Central memory CD4-positive, alpha-beta T cell (primary cell): Measurements from ENCODE around the gene MAML3.
A peak's percentile ranks its signal among the peaks of the same experiment; 100 is the strongest.

ENCODE experiments used
- DNase-seq: peaks from one replicate; pipeline ENCODE4 v3.0.0; 2022
- total RNA-seq, 3 experiments: gene quantifications; one replicate each; lab custom pipeline; 2026; lab: John Stamatoyannopoulos, UW

MAML3 gene
- total RNA-seq, result 1.1 to 6.0 (median 2.1) reads per million in 3 experiments

- DNase-seq, result peak; percentile 83
These were observed at the start of gene MAML3 for GRCh38 chr4:140153718-140154571. Gene MAML3, minus strand, starts transcription at chr4:140154184. Its CDS starts 857 bp downstream, at chr4:140153327.

- DNase-seq, result no peak
These were observed 45.0 kb upstream of the MAML3 start for GRCh38 chr4:140198942-140199341.

DNA sequence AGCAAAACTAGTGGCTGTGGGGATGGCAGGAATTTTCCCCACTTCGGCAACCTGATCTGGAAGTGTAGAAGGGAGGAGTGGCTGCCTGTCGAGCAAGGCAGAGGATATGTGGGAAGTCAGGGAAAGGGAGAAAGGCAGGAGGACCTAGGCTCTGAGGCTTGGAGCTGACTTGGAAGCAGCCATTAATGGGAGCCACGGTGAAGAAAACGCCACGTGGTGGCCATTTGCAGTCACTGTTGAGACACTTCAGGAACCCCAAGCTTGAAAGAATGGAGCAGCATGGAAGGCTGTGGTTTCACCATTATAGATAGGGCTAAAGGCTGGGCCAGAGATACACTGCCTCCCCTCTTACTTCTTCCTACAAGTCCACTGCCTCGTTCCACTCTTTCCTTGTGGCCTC lies 41.8 kb upstream of the MAML3 start:
- DNase-seq, result no peak

GRCh38 chr4:140189805-140190204 lies 35.8 kb upstream of the MAML3 start:
- DNase-seq, result no peak

GRCh38 chr4:140188975-140189374 lies 35.0 kb upstream of the MAML3 start:
- no peak for DNase-seq

- DNase-seq, result no peak
These were observed 33.3 kb upstream of the MAML3 start for GRCh38 chr4:140187316-140187695.

DNA sequence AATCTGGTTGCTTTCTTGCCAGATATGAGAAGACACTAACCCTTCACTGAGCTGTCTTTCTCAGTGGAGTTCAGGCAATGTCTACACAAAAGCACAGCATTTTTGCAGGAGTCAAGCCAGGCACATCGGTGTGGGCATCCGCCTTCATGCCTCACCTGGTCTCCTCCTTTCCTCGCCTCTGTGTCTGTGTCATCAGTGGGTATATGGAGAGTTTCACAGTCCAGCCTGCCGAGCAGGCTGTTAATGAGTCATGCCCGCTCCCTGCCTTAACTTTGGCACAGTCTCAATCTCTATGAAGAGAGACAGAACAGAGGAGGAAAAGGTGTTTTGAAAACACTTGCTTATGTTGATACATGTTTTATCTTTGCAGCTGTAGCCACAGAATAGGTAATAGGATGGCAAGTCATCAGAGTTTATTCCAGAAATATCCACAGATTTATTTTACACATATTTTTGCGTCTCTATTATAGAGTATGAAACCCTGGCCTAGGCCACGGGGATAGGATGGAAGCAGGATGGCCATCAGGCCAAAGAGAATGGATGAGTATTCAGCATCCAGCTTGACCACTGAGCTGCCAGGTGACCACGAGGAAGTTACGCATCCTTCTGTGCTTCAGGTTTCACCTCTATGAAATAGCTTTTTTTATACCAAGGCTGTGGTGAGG lies 32.8 kb upstream of the MAML3 start:
- DNase-seq, result no peak

- DNase-seq, result no peak
These were observed 32.1 kb upstream of the MAML3 start for GRCh38 chr4:140186082-140186438.

DNA sequence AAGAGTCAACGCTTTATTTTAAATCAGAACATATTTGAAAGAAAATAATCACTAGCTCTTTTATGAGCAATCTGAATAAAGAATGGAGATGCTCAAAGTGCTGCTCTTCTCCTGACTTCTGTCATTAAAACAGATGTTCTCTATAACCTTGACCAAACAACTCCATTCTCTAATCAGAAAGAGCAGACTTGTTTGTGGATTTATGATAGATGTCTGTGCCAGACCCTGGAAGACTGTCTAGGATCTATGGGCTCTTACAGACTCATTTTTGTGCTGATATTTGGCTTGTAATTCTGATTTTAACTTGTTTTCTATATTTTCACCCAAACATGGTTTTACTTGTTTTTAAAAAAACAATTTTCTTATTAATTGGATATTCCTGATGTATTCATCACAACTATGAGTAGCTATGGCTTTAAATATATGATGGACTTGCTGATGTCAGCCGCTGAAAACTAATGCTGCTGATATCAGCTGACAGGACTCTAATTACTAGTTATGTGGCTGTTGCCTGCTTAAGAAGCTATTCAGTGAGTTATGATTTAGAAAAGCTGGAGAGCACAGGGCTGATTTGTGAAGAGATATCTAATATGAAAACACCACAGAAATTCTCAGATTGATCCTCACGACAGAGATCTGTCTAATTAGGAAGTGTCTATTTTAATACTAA lies 31.6 kb upstream of the MAML3 start:
- no peak for DNase-seq

- DNase-seq, result no peak
These were observed 29.3 kb upstream of the MAML3 start for GRCh38 chr4:140183270-140183669.

- DNase-seq, result no peak
These were observed 26.6 kb upstream of the MAML3 start for GRCh38 chr4:140180577-140180976.

DNA sequence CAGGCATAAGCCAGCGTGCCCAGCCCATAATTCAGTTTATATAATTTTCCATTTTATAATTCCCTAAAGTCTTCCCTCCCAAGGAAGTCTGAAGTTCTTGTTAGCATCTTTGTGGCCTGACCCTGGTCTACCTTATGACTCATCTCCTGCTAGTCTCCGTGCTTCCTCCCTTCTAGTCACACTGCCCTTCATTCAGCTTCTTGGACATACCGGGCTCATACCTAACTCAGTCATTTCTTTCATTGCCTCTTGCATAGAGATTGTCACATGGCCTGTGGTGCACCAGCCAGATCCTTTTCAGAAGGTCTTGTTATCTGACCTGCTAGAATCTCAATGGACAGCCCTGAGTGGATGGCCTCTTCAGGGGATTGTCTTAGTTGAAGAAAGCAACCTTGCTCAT lies 22.8 kb upstream of the MAML3 start:
- DNase-seq, result no peak

- DNase-seq, result no peak
These were observed 20.6 kb upstream of the MAML3 start for GRCh38 chr4:140174543-140174942.

DNA sequence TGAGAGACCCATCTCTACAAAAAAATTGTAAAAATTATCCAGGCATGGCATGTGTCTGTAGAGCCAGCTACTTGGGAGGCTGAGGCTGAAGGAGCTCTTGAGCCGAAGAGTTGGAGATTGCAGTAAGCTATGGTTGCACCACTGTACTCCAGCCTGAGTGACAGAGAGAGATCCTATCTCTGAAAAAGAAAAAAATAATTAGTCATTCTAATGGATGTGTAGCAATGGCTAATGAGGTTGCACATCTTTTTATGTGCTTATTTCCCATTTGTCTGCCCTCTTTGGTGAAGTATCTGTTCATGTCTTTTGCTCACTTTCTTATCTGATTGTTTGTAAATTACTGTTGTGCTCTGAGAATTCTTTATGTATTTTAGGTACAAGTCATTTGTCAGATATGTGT lies 19.0 kb upstream of the MAML3 start:
- no peak for DNase-seq

DNA sequence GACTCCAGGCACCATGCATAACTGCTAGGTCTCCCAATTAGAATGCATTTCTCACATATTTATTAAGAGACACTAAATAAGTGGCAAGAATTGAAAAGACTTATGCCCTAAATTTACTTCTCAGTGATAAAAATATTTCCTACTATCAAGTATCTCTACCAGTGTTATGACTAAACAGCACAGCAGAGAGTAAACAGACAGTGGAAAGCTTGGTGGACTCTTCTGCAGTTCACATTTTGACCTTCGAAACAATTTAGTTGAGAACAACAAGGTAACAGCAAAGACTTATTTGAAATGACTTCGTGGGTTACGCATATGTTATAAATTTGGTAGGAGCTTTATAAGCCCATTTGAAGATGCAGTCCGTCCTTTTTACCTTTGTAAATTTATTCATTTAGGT lies 16.3 kb upstream of the MAML3 start:
- no peak for DNase-seq

DNA sequence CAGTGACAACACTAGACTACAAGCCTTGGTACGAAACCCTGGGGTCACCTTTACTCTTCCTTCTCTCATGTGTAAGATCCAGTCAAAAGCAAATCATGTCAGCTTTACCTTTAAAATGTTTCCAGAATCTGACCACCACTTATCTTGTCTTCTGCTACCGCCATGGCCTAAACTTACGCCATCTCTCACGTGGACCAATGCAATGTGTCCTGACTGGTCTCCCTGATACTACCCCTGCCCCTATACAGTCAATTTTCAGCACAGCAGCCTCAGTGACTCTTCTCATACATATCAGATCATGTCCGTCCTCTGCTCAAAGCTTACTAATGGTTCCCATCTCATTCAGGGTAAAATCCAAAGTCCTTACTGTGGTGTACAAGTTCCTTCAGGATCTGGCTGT lies 15.0 kb upstream of the MAML3 start:
- DNase-seq, result no peak

DNA sequence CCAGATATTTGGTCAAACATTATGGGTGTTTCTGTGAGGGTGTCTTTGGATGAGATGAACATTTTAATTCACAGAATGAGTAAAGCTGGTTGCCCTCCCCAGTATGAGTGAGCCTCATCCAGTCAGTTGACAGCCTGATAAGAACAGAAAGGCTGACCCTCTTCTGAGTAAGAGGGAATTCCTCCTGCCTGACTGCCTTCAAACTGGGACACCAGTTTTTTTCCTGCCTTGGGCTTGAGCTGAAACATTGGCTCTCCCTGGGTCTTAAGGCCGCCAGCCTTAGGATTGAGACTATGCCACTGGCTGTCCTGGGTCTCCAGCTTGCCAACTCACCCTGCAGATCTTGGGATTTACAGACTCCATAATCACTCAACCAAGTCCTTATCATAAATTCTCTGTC lies 14.5 kb upstream of the MAML3 start:
- no peak for DNase-seq

DNA sequence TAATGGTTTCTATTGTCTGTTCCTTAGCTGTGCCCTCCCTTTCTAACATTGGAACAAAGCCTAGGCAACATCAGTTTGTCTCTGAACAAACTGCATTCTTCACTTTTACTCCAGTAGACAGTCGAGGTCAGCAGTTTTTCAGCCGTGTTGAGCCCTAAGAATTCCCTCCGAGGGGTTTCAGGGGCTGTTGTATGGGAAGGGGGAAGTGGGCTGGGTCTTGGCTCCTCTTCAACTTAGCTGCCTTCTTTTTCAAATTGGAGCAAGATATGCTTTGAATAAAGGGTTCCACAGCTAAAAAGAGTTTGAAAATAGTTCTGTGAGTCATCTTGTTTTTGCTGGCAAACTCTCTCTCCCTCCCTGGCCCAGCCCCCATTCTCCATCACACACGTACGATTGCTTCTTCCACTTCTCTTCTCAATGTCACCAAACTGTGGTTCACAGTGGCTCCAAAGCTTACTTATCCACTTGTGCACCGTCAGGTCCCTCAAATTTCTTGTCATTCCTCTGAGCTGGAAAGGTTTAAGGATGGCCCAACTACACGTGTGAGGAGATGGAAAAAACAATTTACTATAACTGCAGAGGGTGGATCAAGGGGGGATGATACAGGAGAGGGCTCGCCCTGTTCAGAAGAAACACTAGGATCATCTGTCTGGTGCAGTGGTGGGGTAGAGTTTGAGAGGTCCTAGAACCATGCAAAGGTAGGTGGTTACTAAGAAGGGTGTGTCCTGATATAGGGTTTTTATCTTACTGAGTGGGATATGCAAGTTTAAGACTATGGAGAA lies 9.2 kb upstream of the MAML3 start:
- DNase-seq, result no peak

DNA sequence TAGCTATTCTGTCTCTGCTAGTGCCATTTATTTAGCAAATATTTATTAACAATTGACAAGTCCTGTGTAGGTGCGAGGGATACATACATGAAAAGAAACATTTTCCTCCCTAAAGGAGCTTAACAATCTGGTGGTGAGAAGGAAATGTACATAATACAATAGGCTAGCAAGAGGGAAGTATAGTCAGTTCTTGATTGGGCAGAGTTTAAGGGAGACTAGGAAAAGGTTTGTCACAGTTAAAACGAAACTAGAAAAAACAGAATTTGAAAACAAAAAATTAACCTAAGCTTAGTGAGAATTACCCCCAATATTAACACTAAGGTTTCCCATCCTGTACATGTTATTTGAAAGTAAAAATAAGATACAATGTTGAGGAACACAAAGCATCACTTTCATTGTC lies 8.6 kb upstream of the MAML3 start:
- DNase-seq, result no peak

GRCh38 chr4:140158365-140159030 lies 4.5 kb upstream of the MAML3 start:
- DNase-seq, result no peak

- DNase-seq, result no peak
These were observed 3.4 kb upstream of the MAML3 start for GRCh38 chr4:140157341-140157740.

GRCh38 chr4:140156529-140157171 lies 2.7 kb upstream of the MAML3 start:
- no peak for DNase-seq
